ENCODE results near the gene COL5A1.
"Not testable (repeated sequence)": the region's sequence is repeated elsewhere in the genome, so short reads cannot be mapped to it uniquely, and the experiment has no call there.

COL5A1 gene

DNA sequence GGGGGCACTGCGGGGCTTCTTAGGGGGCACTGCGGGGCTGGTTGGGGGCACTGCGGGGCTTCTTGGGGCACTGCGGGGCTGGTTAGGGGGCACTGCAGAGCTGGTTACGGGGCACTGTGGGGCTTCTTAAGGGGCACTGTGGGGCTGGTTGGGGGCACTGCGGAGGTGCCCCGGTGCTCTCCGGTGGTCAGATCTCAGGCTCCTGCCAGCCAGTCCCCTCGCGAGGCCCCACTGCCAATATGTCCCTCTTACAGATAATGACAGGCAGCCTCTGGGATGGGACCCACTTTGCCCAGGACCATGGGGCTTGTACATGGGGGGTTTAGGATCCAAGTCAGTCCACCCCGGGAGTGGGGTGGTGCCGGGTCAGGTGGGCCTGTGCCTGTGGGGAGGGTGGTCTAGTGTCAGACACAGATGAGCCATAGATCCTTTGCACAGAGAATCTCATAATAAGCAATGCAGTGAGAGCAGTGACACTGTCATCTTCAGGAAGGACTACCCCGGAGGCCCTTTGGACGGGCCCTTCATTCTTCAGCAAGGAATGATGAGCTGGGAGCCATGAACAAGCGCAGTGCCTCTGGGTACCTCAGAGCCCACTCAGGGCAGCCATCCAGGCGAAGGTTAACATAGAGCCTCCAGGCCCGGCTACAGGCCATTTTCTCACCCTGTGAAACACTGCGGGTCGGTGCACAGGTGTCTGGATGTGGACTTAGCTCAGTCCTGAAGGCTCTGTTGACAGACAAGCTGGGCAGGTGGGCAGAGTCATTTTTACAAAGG, 38.2 kb downstream of the COL5A1 start:
- DNase-seq = no peak

DNA sequence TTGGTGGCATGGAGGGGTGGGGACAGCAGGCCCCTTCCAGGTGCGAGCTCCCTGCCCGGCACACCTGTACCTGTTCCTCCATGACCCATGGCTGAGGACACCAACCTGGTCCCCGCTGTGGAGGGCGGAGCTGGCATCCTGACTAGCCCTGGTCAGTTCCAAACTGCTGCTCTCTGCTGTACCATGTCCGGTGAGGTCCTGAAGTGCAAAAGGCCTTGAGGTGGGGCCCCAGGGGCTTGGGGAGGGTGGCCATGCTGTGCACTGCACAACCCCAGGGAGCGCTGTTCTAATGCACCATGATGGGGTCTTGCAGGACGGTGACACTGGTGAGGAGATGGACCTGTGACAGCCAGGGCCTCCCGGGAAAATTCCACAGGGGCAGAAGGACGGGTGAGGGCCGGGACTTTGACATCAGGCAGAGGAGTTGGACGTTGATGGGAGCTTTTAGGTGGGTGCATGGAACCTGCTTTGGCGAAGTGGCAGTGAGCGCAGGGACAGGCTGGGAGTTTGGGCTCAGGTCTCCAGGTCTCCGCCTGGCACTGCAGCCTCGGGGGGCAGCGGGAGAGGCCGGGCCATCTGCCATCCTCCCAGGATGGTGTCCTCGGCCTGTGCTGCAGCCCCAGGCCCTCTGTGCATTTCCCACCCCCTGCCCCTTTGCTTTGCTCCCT, 38.9 kb downstream of the COL5A1 start:
- no peak for DNase-seq

DNA sequence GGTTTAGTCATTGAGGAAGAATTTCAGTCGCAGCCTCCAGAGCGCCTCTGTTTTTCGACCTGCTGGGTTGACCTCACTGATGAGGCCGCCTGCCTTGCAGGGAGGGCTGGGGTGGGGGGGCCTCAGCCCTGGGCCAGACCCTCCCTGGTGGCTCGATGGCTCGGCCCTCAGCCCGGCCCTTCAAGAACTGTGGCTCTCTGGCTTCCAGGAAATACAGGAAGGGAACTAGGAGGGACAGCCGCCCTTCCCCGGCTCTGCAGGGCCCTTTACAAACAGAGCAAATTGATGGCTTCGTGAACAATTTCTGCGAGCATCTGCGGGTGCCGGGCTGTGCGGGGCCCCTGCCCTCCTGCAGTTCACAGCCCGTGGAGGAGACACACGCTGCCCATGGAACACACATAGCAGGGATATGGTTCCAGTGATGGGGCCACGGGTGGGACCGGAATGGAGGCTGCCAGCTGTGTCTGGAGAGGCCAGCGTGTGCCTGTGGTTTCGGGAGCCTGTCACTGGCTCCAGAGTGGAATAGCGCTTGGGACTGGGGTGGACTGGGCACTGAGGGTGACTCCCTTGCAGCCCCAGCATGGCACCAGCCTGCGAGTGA, 39.6 kb downstream of the COL5A1 start:
- DNase-seq = no peak

DNA sequence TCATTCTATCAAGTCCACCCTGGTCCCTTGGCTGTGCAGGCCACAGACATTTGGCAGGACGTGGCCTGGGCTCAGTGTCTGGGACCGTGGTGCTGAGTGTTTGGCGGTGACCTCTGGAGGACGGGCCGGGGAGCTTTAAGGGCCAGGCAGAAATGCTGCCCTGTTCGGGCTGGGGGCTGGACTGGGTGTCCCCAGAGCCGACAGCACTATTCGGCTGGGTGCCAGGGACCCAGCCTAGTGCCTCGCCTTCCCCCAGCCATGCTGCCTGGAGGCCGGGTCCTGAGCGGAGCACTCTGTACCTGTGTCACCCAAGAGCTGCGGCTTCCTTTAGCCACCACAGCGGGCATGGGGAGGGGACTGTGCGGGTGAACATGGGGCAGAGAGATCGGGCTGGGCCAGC, 40.4 kb downstream of the COL5A1 start:
- DNase-seq = no peak

DNA sequence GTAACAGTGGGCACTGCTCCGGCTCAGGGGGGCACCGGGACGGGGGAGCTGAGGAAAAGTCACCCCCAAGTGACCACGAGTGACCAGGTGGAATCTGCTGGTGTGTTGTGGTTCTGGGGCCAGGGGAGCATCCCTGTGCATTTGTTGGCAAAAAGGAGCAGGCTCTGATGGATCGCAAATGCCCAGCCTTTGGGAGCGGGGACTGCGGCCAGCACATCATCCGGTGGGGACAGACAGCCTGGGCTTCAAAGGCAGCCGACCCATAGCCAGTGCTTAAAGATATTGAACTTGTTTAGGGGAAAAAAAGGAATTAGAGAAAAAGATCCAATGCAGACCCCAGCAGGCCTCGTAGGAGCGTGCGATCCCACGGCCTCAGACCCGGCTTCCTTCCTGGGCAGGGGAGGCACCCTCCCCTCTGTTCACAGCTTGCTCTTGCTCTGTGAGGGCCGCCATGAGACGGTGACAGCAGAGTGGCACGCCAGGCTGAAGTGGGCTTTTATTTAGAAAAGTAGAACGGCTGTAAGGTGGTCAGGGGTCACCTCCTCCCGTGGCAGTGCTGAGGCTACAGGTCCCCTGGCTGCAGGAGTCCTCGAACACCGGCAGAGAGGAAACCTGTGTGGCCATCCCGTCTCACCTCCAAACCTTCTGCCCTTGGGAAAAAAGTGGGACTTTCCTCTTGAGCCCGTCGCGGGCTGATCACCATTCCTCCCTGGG, 41.2 kb downstream of the COL5A1 start:
- DNase-seq = no peak

DNA sequence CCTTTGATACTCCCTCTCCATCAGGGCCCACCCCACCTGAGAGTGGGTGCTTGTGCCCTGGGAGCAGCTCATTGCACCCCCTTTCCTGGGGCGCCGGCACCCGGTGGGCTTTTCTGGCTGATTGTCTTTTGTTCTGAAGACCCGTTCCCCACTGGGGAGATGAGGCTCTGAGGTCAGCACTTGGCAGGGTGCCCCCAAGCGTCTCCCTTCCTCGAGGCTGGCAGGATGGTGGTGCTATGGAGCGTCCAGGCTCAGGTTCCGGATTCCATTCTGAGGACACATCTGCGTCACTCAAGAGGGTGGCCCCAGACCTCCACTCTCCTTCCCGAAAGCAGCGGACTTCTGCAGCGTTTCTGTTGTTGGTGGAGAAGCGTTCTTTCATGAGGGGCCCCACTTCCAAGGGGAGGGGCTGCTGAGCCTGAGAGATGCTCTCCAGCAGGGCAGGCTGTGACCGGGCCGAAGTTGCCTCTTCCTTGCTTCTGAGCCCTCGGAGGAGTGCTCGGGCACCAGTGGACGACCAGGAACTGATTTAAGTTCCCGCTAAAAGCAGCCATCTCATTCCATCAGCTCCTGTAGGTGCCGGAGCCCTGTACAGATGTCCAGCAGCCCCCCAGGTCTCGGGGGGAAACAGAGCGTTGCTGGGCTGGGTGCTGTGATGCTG, 42.2 kb downstream of the COL5A1 start:
- no peak for DNase-seq

DNA sequence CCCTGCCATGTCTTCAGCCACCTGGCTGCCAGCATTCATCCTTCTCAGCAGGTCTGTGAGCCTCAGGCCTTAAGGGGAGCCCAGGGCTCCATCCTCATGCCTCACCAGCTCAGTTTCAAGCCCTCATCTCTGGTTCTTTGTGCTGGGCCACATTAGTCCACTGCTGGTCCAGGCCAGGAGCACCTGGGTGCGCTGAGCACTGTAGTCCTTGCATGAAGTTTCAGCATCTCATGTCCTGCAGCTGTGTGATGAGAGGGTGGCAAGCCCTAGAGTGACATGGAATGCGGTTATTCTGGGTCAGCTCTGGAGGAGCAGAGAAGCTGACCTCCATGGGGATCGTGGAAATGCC, 42.7 kb downstream of the COL5A1 start:
- no peak for DNase-seq

DNA sequence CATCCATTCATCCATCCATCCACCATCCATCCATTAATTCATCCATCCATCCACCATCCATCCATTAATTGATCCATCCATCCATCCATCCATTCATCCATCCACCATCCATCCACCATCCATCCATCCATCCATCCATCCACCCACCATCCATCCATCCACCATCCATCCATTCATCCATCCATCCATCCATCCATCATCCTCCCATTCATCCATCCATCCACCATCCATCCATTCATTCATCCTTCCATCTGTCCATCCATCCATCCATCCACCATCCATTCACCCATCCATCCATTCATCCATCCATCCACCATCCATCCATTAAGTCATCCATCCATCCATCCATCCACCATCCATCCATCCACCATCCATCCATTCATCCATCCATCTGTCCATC, 43.3 kb downstream of the COL5A1 start:
- DNase-seq = not testable (repeated sequence)

DNA sequence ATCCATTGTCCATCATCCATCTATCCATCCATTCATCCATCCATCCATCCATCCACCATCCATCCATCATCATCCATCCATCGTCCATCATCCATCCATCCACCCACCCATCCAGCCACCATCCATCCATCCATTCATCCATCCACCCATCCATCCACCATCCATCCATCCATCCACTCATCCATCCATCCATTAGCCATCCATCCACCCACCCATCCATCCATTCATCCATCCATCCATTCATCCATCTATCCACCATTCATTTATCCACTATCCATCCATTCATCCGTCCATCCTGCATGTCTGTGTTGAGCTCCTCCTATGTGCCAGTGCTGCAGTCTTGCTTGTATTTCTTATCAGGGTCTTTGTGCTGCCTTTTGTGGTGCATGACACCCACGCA, 44.2 kb downstream of the COL5A1 start:
- no peak for DNase-seq

DNA sequence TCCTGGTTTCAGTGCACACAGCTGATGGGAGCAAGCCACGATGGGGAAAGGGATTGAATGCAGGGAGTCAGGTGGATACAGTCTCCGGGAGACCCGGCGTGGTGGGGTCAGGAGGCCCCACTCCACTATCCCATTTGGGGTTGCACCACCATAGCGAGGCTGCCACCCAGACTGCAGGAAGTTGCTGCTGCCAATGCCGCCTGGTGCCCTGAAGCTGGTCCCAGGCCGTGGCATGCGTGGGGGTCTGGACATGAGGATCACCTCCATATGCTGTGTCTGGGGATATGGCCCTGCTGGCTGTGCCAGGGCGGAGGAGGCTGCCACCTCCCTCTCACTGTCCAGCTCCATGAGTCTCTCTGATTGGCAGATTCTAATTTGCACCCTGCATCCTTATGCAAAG, 45.3 kb downstream of the COL5A1 start:
- no peak for DNase-seq

DNA sequence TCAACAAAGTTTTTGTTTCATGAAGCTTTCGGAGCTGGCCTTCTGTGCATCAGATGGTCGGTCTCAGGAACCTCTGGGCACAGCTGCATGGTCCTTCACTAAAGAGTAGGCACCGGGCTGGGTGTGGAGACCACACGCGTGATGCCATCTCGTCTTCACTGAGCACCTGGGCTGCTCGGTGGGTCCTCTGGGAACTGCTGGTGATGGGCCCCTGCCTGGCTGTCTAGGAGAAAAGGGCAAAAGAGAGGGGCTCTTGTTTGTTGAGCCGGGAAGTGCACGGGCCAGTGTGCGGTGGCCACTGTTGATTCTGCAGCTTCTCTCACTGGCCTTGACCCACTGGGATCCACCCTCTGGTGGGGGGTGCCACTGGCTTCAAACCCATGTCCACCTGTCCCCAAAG, 46.0 kb downstream of the COL5A1 start:
- no peak for DNase-seq

DNA sequence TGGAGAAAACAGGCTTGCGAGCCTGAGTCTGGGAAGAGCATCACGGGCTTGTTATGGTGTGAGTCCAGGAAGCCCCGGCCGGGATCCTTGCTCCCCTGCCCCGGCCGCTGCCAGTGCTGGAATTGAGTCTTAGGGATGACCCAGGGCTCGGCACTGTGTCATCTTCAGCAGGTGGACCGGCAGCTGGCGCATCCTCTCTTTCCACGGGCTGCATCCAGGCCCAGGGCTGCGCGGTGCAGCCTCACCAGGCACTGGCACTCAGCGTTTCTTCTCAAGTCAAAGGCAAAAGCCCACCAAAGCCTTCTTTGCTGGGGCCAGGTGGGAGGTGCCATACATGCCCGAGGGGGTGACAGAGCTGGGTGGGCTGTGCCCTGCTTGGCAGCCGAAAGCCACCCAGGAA, 46.6 kb downstream of the COL5A1 start:
- no peak for DNase-seq

DNA sequence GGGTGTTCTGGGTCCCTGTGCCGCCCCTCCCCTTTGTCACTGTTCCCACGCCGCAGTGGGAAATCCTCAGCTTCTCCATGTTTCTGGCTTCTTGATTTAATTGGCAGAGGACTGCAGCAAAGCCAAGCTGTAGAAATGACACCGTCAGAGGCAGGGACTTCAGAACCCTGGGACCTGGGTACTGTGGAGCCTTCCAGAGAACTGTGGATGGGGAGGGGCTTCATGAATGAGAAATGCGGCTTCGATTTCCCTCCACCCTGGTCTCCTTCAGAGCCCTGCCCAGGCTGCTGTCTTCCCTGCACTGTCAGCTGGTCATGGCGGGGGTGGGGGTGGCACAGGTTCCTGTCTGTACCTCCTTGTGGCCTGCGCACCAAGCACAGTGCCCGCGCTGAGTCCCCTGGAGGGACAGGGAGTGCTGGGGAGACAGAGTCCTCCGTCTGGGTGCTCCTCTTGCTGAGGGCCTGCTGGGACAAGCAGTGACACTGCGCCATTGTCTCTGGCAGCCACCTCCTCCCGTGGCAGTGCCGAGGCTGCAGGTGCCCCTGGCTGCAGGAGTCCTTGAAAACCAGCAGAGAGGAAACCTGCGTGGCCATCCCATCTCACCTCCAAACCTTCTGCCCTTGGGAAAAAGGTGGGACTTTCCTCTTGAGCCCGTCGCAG, 47.2 kb downstream of the COL5A1 start:
- DNase-seq = no peak

DNA sequence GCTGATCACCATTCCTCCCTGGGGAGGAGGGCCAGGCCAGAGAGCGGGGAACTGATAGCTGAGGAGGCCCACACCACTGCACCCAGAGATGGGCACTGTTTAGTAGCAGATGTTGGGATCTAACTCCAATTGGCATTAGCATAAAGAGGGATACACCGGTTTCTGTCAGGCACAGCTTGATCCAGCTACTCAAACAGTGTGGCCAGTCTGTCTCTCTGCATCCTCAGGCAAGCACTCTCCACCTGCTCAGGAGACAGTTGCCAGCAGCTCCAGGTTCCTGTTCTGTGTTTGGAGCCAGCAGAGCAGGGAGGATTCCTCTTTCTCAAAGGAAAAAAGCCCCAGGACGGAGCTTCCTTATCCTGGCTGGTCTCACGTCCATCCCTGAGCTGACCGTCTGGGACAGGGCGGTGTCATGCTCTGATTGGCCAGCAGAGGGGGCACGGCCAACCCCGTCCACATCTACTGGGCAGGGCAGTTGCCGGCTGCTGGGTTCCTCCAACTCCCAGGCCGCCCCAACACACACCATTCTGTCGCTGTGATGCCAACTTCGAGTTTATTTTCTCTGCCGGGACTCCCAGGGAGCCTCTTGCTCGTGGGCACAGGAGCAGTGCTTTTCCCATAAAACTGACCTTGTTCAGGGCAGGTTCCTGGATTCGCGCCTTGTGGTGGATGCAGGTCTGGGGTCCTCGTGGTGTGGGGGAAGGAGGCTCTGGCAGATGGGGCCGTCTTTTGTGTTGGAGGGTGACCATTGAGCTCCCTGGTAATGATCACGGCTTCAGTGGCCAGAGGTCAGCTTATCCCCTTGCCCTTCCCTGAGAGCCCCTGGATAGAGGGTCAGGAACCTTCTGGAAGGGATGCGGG, 47.9 kb downstream of the COL5A1 start:
- DNase-seq = no peak

DNA sequence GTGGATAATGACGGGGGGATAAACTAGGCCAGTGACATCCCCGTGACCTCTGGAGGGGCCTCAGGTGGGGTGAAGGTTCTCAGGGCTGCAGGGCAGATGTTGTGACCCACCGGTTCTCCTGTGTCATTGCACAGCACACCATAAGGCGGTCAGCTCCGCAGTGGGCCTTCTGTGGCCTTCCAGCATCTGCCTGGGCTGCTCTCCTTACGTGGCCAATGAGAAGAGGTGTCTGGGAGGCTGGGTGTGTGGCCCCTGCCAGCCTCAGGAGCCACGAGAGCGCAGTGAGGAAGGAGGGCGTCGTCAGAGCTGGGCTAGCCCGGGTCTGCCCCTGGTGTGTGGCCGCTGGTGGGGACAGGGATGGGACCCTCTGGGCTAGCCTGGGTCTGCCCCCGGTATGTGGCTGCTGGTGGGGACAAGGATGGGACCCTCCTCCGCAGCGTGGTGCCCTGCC, 48.7 kb downstream of the COL5A1 start:
- DNase-seq = no peak

DNA sequence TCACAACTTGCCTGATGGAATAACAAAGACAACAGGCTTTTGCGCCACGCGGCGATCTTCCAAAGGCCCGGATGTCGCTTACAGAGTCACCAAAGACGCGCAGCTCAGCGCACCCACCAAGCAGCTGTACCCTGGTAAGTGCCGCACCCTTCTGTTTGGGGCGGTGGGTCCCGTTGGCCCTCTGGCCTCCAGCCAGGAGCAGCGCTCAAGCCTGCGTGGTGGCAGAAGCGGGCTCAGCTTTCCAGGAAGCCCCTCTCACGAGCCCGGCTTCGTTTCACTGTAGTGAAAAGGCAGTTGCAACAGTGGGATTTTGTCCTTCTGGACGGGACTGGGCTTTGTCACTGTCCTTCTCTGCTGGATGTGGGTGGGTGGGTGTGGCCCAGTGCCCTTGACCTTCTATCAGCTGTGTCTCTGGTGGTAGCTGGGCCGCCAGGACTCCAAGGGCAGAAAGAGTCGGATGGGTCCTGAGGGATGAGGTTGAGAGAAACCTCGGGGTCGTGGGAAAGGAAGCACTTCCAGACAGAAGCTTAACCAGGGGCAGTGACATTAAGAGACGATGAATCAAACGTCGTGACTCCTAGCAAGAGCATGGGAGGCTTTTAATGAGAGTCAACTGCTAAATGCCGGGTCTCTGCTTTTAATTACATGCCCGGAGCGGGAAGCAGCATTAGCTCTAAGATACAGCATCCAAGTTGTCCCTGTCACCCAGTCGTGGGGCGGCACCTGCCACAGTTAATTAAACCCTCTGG, 49.5 kb downstream of the COL5A1 start:
- DNase-seq = no peak

DNA sequence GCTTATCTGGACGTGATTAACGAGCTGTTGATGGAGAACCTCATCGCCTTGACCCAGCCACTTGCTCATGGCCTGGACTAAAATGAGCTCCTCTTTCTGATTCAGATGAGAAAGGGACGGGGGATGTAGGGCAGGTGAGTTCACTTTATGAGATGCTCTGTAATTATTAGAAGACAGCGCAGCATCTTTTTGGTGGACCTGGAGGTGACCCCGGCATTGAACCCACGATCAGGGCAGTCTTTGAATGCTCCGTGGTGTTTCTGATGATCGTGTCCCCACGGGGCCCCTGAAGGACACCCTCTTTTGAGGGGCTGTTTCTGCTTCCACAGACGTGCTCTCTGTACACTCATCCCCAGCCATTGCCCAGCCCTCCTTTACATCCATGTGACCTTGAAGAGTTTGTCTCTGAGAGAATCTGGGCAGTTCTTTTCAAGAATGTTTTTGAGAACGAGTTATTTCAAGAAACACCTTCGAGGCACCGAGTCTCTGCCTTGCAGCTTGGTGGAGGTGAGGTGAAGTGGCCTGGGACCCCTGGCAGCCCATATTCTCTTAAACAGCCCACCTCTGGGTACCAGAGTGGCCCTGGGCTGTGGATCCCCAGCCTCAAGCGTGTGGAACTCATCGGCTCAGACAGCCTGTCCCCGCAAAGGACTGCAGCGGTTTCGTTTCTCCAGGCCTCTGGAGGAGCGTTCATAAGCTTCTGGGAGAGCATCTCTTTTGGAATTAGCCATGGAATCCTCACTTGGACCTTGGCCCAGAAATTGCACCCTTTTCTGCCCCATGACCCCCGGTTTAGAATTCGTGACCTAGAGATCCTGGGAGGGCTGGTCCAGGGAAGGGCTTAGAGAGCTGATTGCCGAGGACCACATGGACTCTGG, 50.3 kb downstream of the COL5A1 start:
- no peak for DNase-seq

DNA sequence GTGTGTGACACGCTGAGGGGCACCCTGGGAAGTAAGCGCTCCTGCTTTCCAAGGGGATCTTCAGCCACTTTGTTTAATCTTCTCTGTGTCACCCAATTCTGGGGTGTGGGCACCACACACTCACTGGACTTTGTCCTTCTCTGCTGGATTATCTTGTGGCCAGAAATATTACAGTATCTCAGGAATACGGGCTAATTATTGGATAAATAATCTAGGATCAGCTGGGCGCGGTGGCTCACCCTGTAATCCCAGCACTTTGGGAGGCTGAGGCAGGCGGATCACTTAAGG, 50.9 kb downstream of the COL5A1 start:
- no peak for DNase-seq

DNA sequence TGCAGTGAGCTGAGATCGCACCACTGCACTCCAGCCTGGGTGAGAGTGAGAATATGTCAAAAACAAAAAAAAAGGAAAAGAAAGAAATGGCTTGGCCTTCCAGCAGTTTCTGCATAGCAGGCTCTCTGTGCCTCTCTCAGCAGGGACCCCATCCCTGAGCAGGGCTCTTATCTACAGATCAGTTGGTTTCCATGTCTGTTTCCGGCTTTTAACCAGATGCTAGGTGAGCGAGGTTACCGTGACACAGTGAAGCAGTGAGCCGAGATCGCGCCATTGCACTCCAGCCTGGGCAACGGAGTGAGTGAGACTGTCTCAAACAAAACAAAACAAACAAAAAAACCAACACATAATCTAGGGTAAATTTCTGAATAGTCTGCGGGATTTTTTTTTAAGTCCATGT, 51.4 kb downstream of the COL5A1 start:
- peak; percentile 76 for DNase-seq
